GM19240 (cell line): Measurements from ENCODE around the gene NSUN6.
"Not testable (repeated sequence)": the region's sequence is repeated elsewhere in the genome, so short reads cannot be mapped to it uniquely, and the experiment has no call there.

Source experiments
- DNase-seq: peaks from one replicate; pipeline ENCODE4 v3.0.0; 2011; ENCODE audit warnings: low spot score; ENCODE audit not compliant: insufficient read length

NSUN6 gene

DNA sequence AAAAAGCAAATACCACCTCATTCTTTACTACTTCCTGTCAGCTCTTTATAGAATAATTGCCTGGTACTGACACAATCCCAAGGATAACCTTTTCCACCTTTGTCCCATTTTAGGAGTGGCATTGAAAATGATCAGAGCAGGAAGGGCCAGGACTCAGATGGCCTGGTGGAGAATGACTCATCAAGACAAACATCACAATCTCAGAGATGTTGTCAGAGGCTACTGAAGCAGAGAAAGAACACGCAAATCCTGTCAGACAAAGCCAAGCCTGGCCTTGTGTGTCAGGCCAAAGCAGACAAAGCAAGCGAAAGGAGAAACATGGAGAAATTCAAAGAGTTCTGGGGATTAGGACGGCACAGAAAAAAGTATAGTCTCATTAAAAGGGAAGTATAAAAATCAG is 40.9 kb downstream of the NSUN6 start:
- DNase-seq, result no peak

DNA sequence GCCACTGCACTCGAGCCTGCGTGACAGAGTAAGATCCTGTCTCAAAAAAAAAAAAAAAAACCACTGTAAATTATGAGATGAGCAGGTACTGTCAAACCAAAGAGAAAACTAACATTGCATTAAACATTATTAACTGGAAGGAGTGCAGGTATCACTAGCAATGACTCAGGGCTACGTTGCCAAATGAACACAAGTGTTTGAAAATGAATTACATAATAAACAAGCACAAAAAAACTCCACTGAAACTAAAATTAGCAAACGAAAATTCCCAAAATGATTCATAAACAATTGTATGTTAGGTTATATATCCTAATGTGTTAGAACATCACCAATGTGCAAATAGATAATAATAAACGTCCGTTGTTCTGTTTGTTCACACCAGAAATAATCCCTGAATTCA is 42.8 kb downstream of the NSUN6 start:
- no peak for DNase-seq

DNA sequence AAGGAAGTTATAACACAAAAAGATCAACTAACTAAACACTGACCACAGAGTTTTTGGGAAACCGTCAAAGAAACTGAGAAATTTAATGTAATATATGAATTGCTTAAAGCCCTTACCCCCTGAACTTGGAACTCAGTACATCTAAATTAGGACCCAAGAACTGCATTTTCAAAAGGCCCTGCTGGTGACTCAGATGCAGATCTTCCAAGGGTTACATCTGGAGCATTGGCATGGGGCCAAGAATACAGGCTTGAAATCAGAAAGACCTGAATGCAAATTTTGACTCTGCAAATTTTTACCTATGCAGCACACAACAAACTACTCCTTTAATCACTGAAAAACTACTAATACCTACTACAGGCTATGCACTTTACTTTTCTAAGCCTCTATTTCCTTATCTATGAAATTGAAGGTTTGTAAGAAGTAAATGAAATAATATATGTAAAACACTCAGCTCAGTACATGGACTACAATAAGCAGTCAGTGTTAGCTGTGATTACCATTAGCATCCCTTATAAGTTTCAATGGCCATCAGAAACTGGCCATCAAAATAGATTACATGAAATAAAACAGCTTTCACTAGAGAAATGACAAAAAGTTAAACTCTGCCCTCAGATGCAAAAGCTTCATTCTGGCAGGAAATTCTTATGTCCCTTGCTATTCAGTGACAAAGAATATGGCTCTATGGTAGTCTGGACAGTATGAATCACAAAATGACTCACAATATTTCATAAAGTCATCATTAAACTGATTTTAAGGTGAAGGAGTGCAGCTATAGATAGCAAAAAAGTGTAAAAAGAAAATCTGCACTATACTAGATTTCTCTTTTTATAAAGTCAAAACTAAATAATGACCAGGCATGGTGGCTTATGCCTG is 43.6 kb downstream of the NSUN6 start:
- no peak for DNase-seq

DNA sequence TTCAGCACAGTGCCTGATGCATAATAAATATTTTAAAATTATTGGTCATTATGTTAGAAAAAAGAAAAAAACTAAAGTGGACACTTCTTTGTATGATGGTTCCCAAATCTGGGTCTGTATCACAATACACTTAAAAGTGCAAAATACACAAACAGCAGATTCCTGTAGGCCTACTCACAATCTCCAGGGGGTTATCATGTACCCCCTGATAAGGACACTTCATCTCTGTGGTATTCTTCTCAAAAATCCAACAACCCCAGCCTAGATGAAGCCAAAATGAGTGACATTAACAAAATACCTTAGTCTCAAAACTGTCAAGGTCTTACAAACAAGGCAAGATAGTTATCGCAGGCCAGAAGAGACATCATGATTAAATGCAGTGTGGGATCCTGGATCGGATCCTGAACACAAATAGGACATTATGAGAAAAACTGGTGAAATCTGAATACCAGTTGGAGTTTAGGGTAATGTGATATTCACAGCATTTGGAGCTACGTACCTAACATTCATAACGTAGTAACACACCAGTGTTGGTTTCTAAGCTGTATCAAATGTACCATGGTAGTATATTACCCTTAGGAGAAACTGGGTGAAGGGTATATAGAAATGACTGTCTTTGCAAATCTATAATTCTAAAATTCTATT is 45.2 kb downstream of the NSUN6 start:
- no peak for DNase-seq

DNA sequence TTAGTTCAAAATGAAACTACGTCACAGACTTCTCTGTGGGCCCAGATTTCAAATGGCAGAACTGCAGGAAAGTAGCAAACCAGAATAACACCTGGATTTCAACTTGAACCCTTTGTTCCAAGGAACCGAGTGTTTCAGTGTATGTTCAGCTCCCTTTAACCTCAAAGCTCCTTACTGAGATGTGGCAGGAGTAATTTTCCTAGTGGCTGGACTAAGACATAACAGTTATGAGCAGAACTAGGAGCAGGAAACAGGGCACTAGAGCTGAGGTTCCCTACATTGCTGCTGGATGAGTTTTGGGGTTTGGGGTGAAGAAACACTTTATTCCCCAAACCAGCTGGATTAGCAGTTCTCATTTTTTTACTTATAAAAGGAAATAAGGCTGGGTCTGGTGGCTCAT is 50.1 kb downstream of the NSUN6 start:
- no peak for DNase-seq

DNA sequence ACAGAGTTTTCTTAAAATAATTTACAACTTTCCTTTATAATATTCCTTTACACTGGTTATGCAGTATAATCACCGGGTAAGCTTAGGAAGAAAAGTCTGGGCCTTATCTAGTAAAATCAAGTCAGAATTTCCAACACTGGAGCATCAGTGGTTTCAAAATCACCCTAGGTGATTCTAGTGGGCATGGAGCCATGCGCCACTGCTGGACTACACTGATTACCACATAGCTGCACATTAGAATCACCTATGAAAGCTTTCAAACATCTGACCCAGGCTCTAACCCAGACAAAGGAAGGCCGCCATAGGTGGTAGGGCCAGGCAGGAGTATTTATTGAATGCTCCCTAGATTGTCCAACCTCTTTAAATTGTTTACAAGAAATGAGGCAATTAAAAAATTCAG is 52.0 kb downstream of the NSUN6 start:
- DNase-seq, result no peak

DNA sequence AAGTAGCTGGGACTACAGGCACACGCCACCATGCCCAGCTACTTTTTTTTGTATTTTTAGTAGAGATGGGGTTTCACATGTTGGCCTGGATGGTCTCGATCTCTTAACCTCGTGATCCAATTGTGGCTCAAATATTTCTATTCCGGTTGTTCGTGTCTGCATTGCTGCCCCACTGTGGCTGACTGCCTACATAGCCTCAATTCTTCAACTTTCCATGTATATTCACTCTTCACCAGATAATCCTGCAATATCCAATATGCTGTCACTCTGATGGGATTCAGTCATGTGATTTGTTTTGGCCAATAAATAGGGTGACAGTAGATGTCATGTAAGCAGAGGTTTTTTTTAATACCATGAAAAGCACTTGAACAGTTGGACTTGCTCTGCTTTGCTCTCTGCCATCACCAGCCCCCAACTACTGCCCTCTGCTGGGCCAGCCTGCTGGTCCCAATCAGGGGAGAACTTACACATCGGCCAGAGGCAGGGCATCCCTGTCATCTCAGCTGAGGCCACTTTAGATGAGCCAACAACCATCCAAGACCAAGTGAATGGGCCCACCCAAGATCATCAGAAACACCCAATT is 56.7 kb downstream of the NSUN6 start:
- no peak for DNase-seq

DNA sequence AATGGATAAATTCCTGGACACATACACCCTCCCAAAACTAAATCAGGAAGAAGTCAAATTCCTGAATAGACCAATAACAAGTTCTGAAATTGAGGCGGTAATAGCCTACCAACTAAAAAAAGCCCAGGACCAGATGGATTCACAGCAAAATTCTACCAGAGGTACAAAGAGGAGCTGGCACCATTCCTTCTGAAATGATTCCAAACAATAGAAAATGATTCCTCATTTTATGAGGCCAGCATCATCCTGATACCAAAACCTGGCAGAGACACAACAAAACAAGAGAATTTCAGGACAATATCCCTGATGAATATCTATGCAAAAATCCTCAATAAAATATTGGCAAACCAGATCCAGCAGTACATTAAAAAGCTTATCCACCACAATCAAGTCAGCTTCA is 60.2 kb downstream of the NSUN6 start:
- DNase-seq, result not testable (repeated sequence)

DNA sequence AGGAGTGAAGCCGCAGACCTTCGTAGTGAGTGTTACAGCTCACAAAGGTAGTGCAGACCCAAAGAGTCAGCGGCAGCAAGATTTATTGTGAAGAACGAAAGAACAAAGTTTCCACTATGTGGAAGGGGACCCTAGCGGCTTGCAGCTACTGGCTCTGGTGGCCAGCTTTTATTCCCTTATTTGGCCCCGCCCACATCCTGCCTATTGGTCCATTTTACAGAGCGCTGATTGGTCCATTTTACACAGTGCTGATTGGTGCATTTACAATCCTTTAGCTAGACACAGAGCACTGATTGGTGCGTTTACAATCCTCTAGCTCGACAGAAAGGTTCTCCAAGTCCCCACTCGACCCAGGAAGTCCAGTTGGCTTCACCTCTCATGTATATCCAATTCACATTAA is 64.8 kb downstream of the NSUN6 start:
- not testable (repeated sequence) for DNase-seq

DNA sequence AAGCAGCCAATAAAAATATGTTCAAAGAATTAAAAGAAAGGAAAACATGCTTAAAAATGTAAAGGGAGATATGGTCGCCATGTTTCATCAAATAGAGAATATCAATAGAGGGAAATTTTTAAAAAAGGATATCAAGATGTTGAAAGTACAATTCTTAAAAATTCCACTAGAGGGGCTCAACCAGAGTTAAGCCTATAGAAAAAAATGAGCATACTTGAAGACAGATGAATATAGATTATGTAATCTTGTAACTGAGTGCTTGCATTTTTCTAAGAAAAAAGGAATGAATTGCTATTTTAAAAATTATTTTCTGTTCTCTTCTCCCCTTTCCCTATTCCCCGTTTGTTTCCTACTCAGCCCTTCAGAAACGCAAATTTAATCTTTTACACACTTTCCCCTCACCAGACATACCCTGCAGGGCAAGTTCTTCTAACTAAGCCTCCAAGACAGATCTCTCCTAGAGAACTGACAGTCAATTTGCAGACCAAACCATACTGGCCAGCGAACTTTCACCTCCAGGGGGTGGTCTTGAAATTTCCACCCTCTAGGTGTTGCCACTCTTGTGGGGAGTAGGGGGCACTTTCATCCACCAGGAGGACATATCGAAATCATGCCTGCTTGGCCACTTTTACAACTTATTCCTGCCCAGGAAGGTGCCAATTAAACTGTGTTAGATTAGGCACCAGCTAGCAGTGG is 67.7 kb downstream of the NSUN6 start:
- DNase-seq, result no peak

DNA sequence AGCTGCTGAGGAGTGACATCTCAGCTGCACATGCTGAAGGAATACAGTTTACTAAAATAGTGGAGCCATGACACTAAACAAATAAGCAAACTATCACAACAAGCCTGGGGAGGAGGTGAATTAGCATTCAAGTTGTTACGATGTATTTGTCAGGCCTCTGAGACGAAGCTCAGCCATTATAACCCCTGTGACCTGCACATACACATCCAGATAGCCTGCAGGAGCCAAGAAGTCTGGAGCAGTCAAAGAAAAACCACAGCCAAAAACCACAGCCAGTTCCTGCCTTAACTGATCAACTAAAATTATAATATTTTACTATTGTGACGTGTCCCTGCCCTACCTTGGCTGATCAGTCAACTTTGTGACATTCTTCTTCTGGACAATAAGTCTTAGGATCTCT is 68.6 kb downstream of the NSUN6 start:
- DNase-seq, result no peak

DNA sequence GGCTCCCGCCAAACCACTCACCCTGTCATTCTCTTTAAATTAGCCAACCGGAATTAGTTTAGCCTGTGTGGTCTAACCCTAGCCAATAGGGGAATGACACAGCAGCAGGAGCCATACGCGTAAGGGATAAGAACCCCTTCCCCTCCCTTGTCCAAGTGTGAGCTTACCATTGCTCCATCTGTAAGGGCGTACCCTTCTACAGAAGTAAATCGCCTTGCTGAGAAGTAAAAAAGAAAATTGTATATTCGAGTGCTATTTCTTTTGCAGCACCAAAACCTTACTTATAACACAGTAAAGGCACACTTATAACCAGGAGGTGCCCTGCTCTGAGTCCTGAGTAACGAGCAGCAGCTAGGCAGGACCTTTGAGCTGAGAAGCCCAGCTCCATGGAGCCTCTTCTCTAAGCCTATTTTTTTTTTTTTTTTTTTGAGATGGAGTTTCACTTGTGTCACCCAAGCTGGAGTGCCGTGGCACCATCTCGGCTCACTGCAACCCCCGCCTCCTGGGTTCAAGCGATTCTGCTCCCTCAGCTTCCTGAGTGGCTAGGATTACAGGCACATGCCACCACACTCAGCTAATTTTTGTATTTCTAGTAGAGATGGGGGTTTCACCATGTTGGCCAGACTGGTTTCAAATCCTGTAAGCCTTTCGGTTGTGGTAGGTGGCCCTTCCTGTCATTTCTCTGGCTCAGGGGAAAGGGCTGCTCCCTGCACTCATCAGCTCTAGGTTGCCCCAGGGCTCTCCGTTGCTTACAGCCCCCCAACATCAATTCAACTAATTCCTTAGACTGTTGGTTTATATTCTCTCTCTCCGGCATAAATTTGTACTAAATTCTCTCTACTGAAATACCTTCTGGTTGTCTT is 73.3 kb downstream of the NSUN6 start:
- DNase-seq, result no peak

DNA sequence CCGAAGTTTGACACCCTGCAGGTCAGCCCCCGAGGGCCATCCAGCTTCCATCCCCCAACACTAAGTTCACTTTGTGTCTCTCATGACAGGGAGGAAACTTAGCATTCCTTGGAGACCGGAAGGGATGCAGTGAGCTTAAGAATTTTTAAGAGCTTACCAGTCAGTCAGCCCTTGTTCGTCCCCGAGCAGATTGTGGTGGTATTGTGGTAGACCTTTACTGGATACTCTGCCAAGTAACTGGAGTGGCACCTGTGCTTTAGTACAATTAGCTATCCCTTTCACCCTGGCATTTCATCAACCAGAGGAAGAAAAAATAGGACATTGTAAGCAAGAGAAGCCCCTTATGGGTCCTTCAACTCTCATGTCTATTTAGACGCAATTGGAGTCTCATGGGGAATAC is 74.8 kb downstream of the NSUN6 start:
- DNase-seq, result no peak

DNA sequence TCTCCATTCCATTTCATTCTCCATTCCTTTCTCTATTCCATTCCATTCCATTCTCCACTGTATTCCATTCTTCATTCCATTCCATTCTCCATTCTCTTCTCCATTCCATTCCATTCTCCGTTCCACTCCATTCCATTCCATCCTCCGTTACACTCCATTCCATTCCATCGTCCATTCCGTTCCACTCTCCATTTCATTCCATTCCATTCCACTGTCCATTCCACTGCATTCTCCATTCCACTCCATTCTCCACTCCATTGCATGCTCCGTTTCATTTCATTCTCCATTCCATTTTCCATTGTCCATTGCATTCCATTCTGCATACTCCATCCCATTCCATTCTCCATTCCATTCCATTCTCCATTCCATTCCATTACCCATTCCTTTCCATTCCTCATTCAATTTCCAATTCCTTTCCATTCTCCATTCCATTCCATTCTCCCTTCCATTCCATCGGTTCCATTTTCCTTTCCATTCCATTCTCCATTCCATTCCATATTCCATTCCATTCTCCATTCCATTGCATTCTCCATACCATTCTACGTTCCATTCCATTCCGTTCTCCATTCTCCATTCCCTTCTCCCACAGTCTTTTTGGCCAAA is 78.3 kb downstream of the NSUN6 start:
- no peak for DNase-seq

DNA sequence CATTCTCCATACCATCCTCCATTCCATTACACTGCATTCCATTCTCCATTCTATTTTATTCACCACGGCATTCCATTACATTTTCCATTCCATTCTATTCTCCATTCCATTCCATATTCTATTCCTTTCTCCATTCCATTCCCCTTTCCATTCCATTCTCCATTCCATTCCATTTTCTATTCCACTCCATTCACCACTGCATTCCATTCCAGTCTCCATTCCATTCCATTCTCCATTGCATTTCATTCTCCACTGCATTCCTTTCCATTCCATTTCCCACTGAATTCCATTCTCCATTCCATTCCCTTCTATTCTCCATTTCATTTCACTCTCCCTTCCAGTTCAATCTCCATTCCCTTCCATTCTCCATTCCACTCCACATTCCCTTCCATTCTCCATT is 79.6 kb downstream of the NSUN6 start:
- no peak for DNase-seq

DNA sequence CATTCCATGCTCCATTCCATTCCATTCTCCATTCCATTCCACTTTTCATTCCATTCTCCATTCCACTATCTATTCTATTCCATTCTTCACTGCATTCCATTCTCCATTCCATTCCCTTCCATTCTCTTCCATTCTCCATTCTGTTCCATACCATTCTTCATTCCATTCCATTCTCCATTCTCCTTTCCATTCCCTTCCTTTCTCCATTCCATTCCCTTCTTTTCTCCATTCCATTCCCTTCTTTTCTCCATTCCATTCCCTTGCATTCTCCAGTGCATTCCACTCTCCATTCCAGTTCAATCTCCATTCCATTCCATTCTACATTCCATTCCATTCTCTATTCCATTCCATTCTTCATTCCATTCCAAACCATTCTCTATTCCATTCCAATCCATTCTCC is 80.3 kb downstream of the NSUN6 start:
- DNase-seq, result no peak

DNA sequence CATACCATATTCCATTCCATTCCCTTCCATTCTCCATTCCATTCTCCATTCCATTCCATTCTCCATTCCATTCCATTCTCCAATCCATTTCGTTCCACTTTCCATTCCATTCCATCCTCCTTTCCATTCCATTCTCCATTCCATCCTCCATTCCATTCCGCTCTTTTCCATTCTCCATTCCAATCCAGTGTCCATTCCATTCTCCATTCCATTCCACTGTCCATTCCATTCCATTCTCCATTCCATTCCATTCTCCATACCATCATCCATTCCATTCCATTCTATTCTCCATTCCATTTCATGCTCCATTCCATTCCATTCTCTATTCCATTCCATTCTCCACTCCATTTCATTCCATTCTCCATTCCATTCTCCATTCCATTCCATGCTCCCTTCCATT is 81.0 kb downstream of the NSUN6 start:
- not testable (repeated sequence) for DNase-seq

DNA sequence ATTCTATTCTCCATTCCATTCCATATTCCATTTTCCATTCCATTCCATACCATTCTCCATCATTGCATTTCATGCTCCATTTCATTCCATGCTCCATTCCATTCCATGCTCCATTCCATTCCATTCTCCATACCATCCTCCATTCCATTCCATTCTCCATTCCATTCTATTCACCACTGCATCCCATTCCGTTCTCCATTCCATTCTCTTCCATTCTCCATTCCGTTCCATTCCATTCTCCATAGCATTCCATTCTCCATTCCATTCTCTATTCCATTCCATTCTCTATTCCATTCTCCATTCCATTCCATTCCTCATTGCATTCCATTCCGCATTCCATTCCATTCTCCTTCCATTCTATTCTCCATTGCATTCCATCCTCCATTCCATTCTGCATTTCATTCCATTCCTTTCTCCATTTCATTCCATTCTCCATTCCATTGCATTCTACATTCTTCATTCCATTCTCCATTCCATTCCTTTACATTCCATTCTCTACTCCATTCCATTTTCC is 84.0 kb downstream of the NSUN6 start:
- no peak for DNase-seq

DNA sequence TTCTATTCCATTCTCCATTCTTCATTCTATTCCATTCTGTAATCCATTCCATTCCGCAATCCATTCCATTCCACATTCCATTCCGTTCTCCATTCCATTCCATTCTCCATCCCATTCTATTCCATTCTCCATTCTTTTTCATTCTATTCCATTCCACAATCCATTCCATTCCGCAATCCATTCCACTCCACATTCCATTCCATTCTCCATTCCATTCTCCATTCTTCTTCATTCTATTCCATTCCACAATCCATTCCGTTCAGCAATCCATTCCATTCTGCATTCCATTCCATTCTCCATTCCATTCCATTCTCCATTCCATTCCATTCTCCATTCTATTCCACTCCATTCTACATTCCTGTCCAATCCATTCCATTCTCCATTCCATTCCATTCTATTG is 85.2 kb downstream of the NSUN6 start:
- DNase-seq, result no peak

DNA sequence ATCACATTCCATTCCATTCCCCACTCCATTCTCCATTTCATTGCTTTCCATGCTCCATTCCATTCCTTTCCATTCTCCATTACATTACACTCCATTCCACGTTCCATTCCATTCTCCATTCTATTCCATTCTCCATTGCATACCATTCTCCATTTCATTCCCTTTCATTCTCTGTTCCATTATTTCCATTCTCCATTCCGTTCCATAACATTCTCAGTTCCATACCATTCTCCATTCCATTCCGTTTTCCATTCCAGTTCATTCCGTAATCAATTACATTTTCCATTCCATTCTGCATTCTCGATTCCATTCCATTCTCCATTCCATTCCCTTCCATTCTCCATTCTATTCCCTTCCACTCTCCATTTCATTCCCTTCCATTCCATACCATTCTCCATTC is 86.4 kb downstream of the NSUN6 start:
- no peak for DNase-seq
